ENCODE measurements around the gene ELMO3. TPM values are rescaled to one million over a fixed set of nuclear protein-coding genes. Genes with fewer than 3 reads are reported as not detected.

Gene ELMO3
- total RNA-seq, 1 donor from 2014 or later: 9.6 TPM

DNA sequence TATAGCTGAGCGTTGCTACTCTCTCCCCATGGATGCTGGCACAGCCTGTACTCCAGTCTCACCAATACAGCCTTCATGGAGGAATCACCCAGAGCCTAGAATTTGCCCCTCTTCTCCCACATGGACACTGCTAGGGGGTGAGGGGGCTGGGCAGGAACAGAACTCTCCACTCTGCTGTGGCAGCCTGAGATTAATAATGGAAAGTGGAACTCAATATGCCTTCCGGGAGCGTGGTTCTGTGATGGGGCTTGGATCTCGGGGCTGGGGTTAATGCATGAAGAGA is 51.1 kb downstream of the ELMO3 start:
- Mint-ChIP-seq H3K4me1 (ENCODE audit: unreplicated experiment) (peaks cover 22% of the 10 kb centered on the region), H3K36me3 (no peaks in the 10 kb centered on the region), H3K4me3 (peak overlapping the region; percentile 87), H3K9me3 (no peaks in the 10 kb centered on the region), H3K27ac (no peak overlapping the region), H3K27me3 (peaks cover 40% of the 10 kb centered on the region)
- no peak for DNase-seq (ENCODE audit: extremely low spot score, unreplicated experiment)
- TF ChIP-seq CTCF (conservative IDR thresholded peaks at IDR 0.05): no peak

DNA sequence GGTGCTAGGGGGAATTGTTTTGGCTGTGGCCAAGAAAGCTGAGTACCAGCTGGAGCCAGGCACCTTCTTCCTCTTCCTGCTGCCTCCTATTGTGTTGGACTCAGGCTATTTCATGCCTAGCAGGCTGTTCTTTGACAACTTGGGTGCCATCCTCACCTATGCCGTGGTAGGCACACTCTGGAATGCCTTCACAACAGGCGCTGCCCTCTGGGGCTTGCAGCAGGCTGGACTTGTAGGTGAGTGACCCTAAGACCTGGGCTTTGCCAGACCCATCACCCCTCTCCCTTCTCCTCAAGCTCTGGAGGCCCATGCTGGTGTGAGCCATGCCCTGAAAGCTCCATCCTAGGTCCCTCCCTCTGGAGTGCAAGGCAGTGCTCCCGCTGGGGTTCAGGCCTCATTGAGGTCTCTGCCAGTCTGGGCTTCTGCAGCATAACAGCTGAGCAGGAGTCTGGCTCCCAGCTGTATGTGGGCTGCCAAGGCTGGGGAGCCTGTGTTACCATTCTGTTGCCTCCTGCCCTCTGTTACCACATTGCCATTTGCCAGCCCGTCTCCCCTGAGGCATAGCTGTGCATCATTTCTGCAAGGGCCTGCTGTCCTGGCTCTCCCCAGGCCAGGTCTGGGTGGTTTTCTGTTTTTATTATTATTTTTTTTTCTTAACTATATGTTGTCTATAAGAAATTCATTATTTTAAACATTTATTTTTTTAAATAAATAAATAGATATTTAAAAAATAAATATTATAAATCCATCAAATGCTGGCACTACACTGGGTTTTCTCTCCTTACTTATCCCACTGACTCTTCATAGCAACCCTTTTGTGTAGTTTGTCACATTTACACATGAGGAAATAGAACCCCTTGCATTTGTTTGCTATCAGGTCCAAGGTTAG is 53.9 kb downstream of the ELMO3 start:
- no peak for DNase-seq (ENCODE audit: extremely low spot score, unreplicated experiment)
- peaks cover 17% of the 10 kb centered on the region for H3K4me1 Mint-ChIP-seq (ENCODE audit: unreplicated experiment)
- no peaks in the 10 kb centered on the region for H3K9me3 Mint-ChIP-seq
- H3K27me3 Mint-ChIP-seq: peaks cover 37% of the 10 kb centered on the region
- H3K4me3 Mint-ChIP-seq: no peak overlapping the region
- TF ChIP-seq CTCF (conservative IDR thresholded peaks at IDR 0.05): no peak
- H3K27ac Mint-ChIP-seq: no peak overlapping the region
- no peaks in the 10 kb centered on the region for H3K36me3 Mint-ChIP-seq

Small RNA genes within 50 kb of the gene (microRNA-seq; reads per million reads assigned to microRNA genes)
- gene MIR328: 82.9 reads per million, percentile 61 among the genes with 10 or more reads in this experiment

Other genes starting within 250 kb of the ELMO3 start
- gene CES3, start 237.9 kb upstream of the ELMO3 start, total RNA-seq (ENCODE audit: low replicate concordance): 0.48 and 1.1 TPM in 2 replicates
- 11.5 and 13.9 TPM in 2 replicates for gene CES4A, start 210.5 kb upstream of the ELMO3 start, total RNA-seq (ENCODE audit: low replicate concordance)
- gene CBFB, start 170.0 kb upstream of the ELMO3 start, total RNA-seq (ENCODE audit: low replicate concordance): 48.8 and 77.1 TPM in 2 replicates
- gene PHAF1, start 89.2 kb upstream of the ELMO3 start, total RNA-seq (ENCODE audit: low replicate concordance): 22.8 and 26.8 TPM in 2 replicates
- 9.7 and 11.0 TPM in 2 replicates for gene B3GNT9, start 48.1 kb upstream of the ELMO3 start, total RNA-seq (ENCODE audit: low replicate concordance)
- gene TRADD, start 39.2 kb upstream of the ELMO3 start, total RNA-seq (ENCODE audit: low replicate concordance): 6.2 and 14.8 TPM in 2 replicates
- 4.5 and 9.2 TPM in 2 replicates for gene FBXL8, start 39.2 kb upstream of the ELMO3 start, total RNA-seq (ENCODE audit: low replicate concordance)
- 10.4 and 11.1 TPM in 2 replicates for gene HSF4, start 34.4 kb upstream of the ELMO3 start, total RNA-seq (ENCODE audit: low replicate concordance)
- 8.4 and 17.5 TPM in 2 replicates for gene NOL3, start 28.6 kb upstream of the ELMO3 start, total RNA-seq (ENCODE audit: low replicate concordance)
- 43.5 and 77.8 TPM in 2 replicates for gene MATCAP1, start 15.2 kb upstream of the ELMO3 start, total RNA-seq (ENCODE audit: low replicate concordance)
- gene EXOC3L1, start 9.0 kb upstream of the ELMO3 start, total RNA-seq (ENCODE audit: low replicate concordance): 0.41 and 0.86 TPM in 2 replicates
- gene E2F4, start 7.0 kb upstream of the ELMO3 start, total RNA-seq (ENCODE audit: low replicate concordance): 68.8 and 84.5 TPM in 2 replicates
- 49.2 and 64.4 TPM in 2 replicates for gene TMEM208, start 28.0 kb downstream of the ELMO3 start, total RNA-seq (ENCODE audit: low replicate concordance)
- gene FHOD1, start 48.4 kb downstream of the ELMO3 start, total RNA-seq (ENCODE audit: low replicate concordance): 15.2 and 34.7 TPM in 2 replicates
- 1.0 and 4.4 TPM in 2 replicates for gene SLC9A5, start 49.8 kb downstream of the ELMO3 start, total RNA-seq (ENCODE audit: low replicate concordance)
- gene PLEKHG4, start 80.4 kb downstream of the ELMO3 start, total RNA-seq (ENCODE audit: low replicate concordance): 2.9 and 3.8 TPM in 2 replicates
- 0.56 TPM in 1 of 2 replicates, not detected in the other for gene KCTD19, start 127.6 kb downstream of the ELMO3 start, total RNA-seq (ENCODE audit: low replicate concordance)
- gene LRRC36, start 127.7 kb downstream of the ELMO3 start, total RNA-seq (ENCODE audit: low replicate concordance): 0.38 and 1.1 TPM in 2 replicates
- 39.3 and 44.5 TPM in 2 replicates for gene TPPP3, start 194.4 kb downstream of the ELMO3 start, total RNA-seq (ENCODE audit: low replicate concordance)
- 10.1 and 11.3 TPM in 2 replicates for gene ZDHHC1, start 217.3 kb downstream of the ELMO3 start, total RNA-seq (ENCODE audit: low replicate concordance)
- gene HSD11B2, start 232.0 kb downstream of the ELMO3 start, total RNA-seq (ENCODE audit: low replicate concordance): 5.4 and 8.5 TPM in 2 replicates